GM12865 (cell line): ENCODE data around the gene TLCD1.
A peak's percentile ranks its signal among the peaks of the same experiment; 100 is the strongest.

Source experiments
- DNase-seq: peaks from one replicate; pipeline ENCODE4 v3.0.0; 2010; ENCODE audit warnings: low read depth
- H3K4me3 ChIP-seq: 2 replicates; pipeline ENCODE4 v1.5.1; 2011; ENCODE audit warnings: mild to moderate bottlenecking, low read depth, low read length, control low read depth
- CTCF ChIP-seq: IDR thresholded peaks from 2 replicates; pipeline ENCODE4 v1.5.1; 2011; ENCODE audit warnings: low read length, control low read depth, low read depth, inconsistent platforms; ENCODE audit not compliant: insufficient read depth; ENCODE audit errors: missing control alignments

Gene TLCD1

GRCh38 chr17:28734712-28735241, 8.7 kb upstream of the TLCD1 start:
- no peak for TF ChIP-seq CTCF
- DNase-seq, result no peak
- H3K4me3 ChIP-seq, result no peak overlapping the region

GRCh38 chr17:28733346-28733745, 7.3 kb upstream of the TLCD1 start:
- no peak for DNase-seq
- no peak for TF ChIP-seq CTCF

GRCh38 chr17:28729950-28730330, 3.9 kb upstream of the TLCD1 start:
- DNase-seq, result no peak
- no peak for TF ChIP-seq CTCF
- H3K4me3 ChIP-seq, result no peak overlapping the region

More at GRCh38 chr17:28733346-28733745, 7.3 kb upstream of the TLCD1 start:
- H3K4me3 ChIP-seq, result no peak overlapping the region

GRCh38 chr17:28728364-28729200, 2.5 kb upstream of the TLCD1 start, which contains the start of gene NEK8:
TSS of gene NEK8 (plus strand) at chr17:28728788. CDS start at chr17:28728814, 26 bp downstream.
- DNase-seq, result peak; percentile 96
- TF ChIP-seq CTCF, result no peak
- peak within 1 kb of the TSS; percentile 74 for H3K4me3 ChIP-seq

- TF ChIP-seq CTCF, result peak; percentile 99
- H3K4me3 ChIP-seq, result peak overlapping the region; percentile 74
Measured at GRCh38 chr17:28726627-28727491, 826 bp upstream of the TLCD1 start.

GRCh38 chr17:28725660-28726225, 290 bp downstream of the TLCD1 start:
- H3K4me3 ChIP-seq, result peak overlapping the region; percentile 56
- TF ChIP-seq CTCF, result no peak
- DNase-seq, result peak; percentile 85

More at GRCh38 chr17:28726627-28727491, 826 bp upstream of the TLCD1 start:
- DNase-seq, result peak; percentile 96
